Activated naive CD4-positive, alpha-beta T cell treated with Interleukin-2 at 50 U/mL for 16 hours (primary cell): ENCODE measurements around the gene FAM241A.
"Not testable (repeated sequence)": the region's sequence is repeated elsewhere in the genome, so short reads cannot be mapped to it uniquely, and the experiment has no call there.

Experiments used
- DNase-seq: peaks from one replicate; pipeline ENCODE4 v3.0.0-alpha.2; 2020

Gene FAM241A

GRCh38 chr4:112175840-112176239, 30.6 kb downstream of the FAM241A start:
- DNase-seq, result no peak

- no peak for DNase-seq
Observed at GRCh38 chr4:112176596-112176995, 31.3 kb downstream of the FAM241A start.

DNA sequence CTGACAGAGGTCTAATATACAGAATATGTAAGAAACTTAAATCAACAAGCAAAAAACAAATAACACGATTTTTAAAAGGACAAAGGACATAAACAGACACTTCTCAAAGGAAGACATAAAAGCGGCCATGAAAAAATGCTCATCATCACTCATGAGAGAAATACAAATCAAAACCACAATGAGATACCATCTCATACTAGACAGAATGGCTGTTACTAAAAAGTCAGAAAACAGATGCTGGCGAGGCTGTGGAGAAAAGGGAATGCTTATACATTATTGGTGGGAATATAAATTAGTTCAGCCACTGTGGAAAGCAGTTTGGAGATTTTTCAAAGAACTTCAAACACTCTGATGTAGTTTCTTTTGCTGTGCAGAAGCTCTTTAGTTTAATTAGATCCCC, 33.5 kb downstream of the FAM241A start:
- DNase-seq, result not testable (repeated sequence)

DNA sequence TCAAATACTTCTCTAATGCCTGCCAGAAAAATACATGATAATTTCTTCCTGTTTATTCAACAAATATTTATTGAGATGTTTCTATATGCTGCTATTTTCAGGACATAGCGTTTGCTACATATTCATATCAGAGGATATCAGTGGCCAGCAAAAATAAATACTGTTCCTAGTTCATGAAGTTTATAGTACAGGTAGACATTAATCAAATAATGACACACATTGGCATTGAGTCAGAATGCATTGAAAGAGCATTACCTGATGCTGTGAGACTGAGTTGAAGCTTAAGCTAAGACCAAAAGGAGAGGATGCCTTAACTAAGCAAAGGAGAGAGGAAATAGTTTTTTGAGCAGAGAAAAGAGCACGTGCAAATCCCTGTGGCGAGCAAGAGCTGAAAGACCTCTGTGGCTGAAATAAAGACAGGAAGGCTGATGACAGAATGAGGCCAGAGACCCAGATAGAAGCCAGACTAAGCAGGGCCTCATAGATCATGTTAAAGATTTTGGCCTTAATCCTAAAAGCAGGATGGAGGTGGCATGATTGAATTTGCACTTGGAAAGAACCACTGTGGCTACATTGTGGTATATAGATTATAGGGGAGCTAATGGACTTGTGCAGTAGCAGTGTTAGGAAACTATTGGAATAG, 36.2 kb downstream of the FAM241A start:
- DNase-seq, result no peak

DNA sequence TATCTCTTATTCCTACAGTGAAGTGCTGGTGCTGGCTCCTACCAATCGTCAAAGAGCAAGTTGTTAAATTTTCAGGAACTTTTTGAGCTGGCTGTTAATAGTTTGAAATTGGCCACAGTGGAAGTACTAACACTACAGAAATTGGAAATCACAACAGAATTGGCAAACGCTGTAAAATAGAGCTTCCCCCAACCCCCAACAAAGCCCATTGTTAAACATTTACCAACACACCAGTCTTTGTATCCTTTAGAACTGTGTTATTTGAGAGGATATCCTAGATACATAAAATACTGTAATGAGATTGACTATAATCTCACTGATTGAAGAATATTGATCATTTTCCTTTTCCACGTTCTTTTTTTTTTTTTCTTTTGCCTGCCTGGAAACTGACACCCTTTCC, 37.4 kb downstream of the FAM241A start:
- no peak for DNase-seq

DNA sequence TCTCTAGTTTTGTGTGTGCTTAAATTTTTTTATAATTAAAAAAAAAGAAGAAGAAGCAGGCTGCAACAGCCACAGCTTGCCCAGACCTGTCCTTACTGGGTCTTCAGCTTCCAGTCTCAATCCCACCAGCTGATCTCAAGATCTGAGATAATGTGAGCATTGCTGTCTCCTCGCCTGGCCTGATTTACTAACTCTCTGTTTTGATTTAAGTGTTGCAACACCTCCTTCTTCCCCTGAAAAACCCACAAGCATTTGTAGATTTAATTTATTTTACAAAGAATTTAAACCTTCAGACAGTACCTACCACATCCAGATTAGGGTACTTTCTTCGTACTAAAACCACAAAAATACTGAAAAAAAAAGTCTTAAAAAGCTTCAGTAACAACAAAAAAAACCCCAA, 38.0 kb downstream of the FAM241A start:
- no peak for DNase-seq

DNA sequence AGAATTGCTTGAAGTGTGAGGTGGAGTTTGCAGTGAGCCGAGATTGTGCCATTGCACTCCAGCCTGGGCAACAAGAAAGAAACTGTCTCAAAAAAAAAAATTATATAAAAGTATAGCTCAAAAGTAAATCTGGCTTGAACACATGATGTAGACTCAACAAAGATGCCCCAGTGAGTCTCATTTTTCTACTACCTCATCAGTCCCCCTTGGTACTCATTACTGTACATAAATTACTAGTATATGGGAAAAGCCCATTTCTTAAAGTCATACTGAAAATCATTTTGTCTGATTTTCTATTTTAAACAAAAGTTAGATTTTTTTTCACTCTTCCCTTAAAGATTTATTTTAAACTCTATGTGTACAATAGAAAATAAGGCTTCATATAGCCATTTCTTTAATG, 39.2 kb downstream of the FAM241A start:
- no peak for DNase-seq

DNA sequence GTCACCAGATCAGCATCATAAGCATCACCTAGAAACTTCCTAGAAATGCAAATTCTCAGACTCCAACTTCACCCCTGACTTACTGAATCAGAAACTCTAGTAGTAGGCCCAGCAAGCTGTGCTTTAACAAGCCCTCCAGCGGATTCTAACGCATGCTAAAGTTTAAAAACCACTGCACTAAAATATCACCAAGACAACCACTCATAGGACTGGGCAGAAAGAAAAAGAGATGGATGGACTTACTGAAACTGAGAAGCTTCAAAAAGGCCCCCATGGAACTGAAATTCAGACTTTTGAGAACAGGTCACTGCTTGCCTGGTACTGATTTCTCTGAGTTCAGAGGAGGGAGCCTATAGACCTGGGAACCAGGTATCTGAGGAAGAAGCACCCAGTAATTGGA, 40.1 kb downstream of the FAM241A start:
- no peak for DNase-seq

- no peak for DNase-seq
Observed at GRCh38 chr4:112185740-112186670, 40.8 kb downstream of the FAM241A start.

GRCh38 chr4:112189754-112190153, 44.5 kb downstream of the FAM241A start:
- DNase-seq, result no peak

DNA sequence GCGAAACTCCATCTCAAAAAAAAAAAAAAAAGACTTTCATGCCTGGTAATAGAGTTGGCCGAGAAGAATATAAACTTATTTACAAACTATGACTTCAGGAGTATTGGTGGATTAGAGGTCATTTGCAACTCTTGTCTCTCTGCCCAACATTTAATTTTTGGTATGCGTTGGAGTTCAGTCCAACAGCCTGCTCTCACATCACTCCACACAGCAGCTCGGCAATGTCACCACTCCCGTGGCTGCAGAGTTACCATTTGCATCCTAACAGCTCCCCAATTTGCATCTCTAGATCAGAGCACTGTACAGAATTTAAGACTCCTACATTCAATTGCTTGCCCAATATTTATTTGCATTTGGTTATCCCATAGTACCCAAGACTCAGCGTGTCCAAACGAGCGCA, 45.4 kb downstream of the FAM241A start:
- DNase-seq, result no peak

DNA sequence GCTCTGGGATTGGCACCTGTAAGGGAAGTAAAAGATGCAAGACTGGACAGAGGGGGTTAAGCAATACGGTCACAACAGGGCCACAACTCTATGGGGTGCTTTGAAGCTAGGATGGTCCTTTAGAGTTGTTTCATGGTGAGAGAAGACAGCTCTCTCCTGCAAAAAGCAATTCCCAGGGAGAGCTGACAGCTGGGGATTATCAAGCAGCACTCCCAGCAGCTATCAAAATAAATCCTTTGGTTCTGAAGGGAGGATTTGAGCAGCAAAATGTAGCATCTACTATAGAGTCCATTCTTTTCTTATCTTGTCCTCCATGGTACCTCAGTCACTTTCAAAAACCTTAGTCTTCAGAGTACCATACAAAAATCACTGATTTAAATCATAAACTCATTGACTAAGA, 51.2 kb downstream of the FAM241A start:
- no peak for DNase-seq

DNA sequence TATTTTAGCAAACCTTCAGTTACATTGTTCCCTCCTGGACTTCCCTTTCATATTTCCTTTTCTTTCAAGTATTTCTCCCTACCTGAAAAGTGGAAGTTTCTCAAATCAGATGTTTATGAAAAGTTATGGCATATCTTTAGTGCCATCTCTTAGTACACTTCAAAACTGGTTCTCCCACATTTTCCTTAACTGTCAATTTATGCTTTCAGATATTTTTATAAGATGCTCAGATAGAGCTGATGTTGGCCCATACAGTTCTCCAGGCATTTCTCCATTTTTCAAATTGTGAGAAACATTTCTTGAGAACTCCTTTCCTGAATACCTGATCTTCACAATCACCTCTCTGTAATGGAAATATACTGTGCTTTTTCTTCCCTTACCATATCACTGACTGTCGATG, 53.8 kb downstream of the FAM241A start:
- no peak for DNase-seq

DNA sequence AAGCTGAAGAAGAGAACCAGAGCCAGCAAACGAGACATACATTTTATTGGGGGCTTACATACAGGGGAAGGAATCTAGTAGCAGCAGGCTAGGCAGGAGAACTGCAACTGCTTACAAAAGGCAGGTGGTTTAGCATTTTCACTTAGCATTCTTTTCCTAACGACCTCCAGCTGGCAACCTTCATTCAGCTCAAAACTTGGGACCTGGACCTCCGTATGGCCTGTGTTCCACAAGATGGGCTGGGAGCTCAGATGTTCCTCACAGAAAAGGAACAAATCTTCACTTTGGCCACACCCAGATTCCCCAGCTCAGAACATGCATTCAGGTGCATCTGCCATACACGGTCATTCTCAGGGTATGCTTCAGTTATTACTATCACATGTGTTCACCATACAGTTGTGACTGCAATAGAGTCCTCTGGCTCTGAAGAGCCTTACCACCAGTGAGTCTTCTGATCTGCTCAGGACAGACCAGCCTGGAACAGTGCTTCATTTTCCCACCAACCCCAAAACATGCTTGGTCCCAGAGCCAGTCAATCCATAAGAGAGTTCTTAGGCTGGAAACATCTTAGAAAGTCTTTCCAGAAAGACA, 56.8 kb downstream of the FAM241A start:
- no peak for DNase-seq

DNA sequence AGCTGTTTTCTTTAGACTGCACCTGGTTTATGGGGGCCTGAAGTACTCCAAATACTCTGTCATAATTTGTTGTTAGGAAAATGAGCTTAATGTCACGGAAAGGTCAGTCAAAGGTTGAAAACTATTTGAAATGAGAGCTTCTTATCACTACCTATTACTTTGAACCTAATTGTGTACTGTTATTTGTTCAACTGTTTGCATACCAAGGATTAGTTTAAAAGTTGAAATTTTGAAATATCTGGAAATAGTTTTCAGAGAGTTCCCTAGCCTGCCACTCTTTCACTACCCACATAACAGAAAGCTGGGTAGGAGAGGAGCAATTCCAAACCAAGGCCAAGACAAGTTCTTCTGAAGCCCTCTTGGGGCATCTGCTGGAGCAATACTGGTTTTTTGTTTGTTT, 58.3 kb downstream of the FAM241A start:
- no peak for DNase-seq

DNA sequence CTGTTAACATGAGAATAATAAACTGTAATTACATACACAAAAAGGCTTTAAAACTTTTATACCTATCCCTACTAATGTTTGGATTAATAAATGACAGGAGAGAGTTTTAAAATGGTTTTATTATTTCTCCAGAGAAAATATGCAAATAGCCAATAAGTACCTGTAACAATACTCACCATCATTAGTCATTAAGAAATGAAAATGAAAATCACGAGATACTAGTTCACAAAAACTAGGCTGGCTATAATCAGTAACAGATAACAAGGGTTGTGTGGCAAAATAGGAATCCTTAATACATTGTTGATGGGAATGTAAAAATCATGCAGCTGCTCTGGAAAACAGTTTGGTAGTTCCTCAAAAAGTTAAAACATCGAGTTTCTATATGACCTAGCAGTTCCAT, 61.2 kb downstream of the FAM241A start:
- no peak for DNase-seq

DNA sequence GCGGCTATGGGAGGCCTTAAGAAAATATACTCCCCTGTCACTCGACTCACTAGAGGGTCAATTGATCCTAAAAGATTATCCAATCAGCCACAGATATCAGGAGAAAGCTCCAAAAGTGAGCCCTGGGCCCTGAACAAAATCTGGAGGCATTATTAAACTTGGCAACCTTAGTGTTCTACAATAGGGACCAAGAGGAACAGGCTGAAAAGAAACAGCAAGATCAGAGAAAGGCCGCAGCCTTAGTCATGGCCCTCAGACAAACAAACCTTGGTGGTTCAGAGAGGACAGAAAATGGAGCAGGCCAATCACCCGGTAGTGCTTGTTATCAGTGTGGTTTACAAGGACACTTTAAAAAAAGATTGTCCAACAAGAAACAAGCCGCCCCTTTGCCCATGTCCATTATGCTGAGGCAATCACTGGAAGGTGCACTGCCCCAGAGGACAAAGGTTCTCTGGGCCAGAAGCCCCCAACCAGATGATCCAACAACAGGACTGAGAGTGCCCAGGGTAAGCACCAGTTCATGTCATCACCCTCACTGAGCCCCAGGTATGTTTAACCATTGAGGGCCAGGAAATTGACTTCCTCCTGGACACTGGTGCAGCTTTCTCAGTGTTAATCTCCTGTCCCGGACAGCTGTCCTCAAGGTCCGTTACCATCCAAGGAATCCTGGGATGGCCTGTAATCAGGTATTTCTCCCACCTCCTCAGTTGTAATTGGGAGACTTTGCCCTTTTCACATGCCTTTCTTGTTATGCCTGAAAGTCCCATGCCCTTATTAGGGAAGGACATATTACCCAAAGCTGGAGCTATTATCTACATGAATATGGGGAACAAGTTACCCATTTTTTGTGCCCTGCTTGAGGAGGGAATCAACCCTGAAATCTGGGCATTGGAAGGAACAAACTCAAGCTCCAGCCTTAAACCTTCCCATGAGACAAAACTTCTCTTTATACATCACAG, 63.2 kb downstream of the FAM241A start:
- not testable (repeated sequence) for DNase-seq

DNA sequence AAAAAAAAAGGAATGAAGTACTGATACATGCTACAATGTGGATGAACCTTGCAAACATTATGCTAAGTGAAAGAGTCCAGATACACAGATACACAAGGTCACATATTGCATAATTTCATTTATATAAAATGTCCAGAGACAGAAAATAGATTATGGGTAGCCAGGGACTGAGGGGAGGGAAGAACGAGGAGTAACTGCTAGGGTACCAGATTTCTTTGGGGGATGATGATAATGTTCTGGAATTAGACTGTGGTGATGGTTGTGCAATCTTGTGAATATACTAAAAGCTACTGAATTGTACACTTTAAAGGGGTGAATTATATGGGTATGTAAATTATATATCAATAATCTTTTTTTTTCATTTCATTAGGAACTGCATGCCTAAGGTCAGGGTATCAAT, 65.5 kb downstream of the FAM241A start:
- DNase-seq, result no peak

DNA sequence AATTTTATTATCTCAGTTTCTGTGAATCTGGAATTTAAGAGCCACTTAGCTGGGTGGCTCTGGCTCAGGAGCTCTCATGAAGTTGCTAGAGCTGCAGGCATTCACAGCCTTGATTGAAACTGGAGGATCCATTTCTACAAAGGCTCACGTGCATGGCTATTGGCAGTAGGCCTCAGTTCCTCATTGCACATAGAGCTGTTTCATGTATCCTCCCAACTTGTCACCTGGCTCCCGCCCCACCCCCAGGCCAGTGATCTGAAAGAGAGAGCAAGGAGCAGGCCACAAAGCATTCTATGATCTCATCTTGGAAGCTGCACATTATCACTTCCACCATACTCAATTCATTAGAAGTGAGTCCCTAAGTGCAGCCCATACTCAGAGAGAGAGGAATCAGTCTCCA, 67.8 kb downstream of the FAM241A start:
- no peak for DNase-seq

DNA sequence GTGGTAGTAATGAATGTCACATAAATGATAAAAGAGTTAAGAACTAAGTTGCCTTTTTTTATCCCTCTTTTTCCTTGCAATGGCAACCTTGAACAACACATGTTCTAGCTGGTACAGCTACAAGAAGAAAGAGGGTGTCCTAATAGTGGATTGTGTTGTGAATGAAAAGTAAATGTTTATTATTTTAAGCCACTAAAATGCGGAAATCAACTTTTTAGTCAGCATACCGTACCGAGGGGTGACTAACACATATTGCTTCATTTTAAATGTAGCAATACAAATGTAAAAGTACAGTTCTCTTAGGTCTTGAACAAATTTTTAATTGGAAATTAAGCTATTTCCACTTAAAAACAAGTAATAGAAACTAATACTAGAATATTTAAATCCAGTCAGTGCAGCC, 68.6 kb downstream of the FAM241A start:
- DNase-seq, result no peak

DNA sequence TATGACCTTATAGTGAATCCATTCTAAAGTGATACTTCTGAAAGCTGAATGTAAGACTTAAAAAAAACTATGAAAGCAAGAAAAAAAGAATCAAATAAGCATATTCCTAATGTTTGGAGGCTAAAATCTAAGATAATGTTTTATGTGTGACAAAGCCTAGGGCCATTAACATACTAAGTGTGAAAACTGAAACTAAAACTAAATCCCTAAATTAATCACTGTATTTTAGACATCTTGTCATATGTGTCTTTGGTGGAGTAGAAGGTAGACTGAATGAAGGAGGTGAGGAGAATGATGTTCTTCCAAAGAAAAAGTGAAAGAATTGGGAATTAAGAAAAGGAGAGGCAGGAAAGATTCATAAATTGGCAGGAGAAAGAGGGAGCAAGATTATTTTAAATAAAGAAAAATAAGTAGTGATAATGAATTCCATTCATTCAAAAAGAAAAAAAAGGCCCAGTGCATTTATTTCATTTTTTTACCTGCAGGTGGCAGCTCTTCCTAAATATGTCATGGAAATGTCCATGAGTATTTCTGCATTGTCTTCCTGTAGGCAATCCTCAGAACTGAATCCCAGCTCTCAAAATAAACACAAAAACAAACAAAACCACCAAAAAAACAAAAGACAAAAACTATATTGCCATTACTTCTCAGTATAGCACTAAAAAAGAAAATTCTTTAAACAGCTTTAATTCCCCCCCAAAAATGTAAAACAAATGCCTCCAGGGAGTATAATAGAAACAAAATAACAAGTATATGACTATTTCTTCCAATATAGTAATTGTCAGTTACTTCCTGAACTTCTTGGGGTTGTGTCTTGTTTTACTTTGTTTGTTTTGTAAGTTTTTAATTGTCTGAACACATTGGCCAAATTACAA, 69.4 kb downstream of the FAM241A start:
- no peak for DNase-seq

DNA sequence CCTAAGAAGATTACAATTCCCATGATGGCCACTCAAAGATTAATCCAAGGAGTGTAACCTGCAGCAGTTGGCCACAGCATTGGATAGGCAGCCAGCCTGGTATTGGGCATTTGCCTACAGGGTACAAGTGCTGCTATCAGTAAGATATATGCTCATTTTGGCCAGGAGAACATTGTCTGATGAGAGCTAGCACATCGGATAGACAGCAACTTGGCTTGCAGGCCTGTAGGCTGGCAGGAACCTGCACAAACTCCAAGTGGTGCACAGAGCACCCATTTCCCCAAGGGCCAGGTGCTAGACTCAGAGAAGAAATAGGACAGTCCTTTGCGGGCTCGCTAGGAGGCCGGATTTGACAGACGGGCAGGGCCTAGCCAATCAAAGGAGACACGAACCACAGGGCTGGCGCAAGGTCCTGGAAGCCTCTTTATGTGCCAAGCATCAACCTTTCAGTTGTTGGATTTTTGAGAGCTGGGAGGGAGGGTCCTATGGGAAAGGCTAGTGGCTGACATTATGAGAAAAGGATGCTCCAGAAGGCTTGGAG, 74.6 kb downstream of the FAM241A start:
- DNase-seq, result no peak
